Neuronal stem cell (in vitro differentiated cells): ENCODE data around the gene LTB.

ENCODE experiments used
- DNase-seq: peaks from one replicate; pipeline ENCODE4 v3.0.0-alpha.2; 2013; ENCODE audit warnings: low spot score
- H2AFZ ChIP-seq: one replicate; pipeline ENCODE4 v1.6.1; 2013; ENCODE audit warnings: mild to moderate bottlenecking, low read length, inconsistent platforms
- H2AK5ac ChIP-seq: 2 replicates; pipeline ENCODE4 v1.6.1; 2013; ENCODE audit warnings: low read depth, mild to moderate bottlenecking, inconsistent platforms, low read length, moderate library complexity, mixed read lengths
- H2BK120ac ChIP-seq: 2 replicates; pipeline ENCODE4 v1.6.1; 2013; ENCODE audit warnings: low read depth, mild to moderate bottlenecking, inconsistent platforms, low read length, moderate library complexity, mixed read lengths
- H2BK12ac ChIP-seq: one replicate; pipeline ENCODE4 v1.6.1; 2013; ENCODE audit warnings: low read length, inconsistent platforms
- H2BK15ac ChIP-seq: 2 replicates; pipeline ENCODE4 v1.6.1; 2013; ENCODE audit warnings: mild to moderate bottlenecking, low read length, inconsistent platforms, mixed read lengths
- H2BK5ac ChIP-seq: one replicate; pipeline ENCODE4 v1.6.1; 2013; ENCODE audit warnings: inconsistent platforms, mild to moderate bottlenecking, low read length, moderate library complexity
- H3K14ac ChIP-seq: one replicate; pipeline ENCODE4 v1.6.1; 2013; ENCODE audit warnings: low read length, inconsistent platforms
- H3K18ac ChIP-seq: 2 replicates; pipeline ENCODE4 v1.6.1; 2013; ENCODE audit warnings: low read length, inconsistent platforms
- H3K23ac ChIP-seq: 2 replicates; pipeline ENCODE4 v1.6.1; 2013; ENCODE audit warnings: low read depth, mild to moderate bottlenecking, mixed read lengths, low read length, inconsistent platforms; ENCODE audit not compliant: poor library complexity
- H3K27ac ChIP-seq: replicated peaks from 3 replicates; pipeline ENCODE4 v1.5.1; 2013; ENCODE audit warnings: low read length, inconsistent platforms
- H3K27me3 ChIP-seq, 3 experiments: 2 replicates each; pipeline ENCODE4 v1.6.1; 2013; ENCODE audit warnings: low read length in 3 of 3, mild to moderate bottlenecking in 2 of 3, inconsistent platforms in 1 of 3, low read depth in 1 of 3, mixed read lengths in 1 of 3, moderate library complexity in 1 of 3; ENCODE audit not compliant: control insufficient read depth in 3 of 3, insufficient read depth in 3 of 3
- H3K36me3 ChIP-seq, 2 donors: replicated peaks in 1 of 2; 2 replicates each; pipeline ENCODE4 v1.6.1; 2013; ENCODE audit warnings: low read length in 2 of 2; ENCODE audit not compliant: control insufficient read depth in 2 of 2, insufficient read depth in 2 of 2
- H3K4ac ChIP-seq: 2 replicates; pipeline ENCODE4 v1.6.1; 2013; ENCODE audit warnings: inconsistent platforms, mild to moderate bottlenecking, low read length, moderate library complexity
- H3K4me1 ChIP-seq, 2 donors: 1 replicate in 1 of 2; 2 replicates in 1 of 2; pipeline ENCODE4 v1.6.1; 2013; ENCODE audit warnings: low read length in 2 of 2, low read depth in 1 of 2; ENCODE audit not compliant: control insufficient read depth in 2 of 2, insufficient read depth in 1 of 2
- H3K4me2 ChIP-seq: one replicate; pipeline ENCODE4 v1.6.1; 2013; ENCODE audit warnings: mild to moderate bottlenecking, low read length, inconsistent platforms; ENCODE audit not compliant: insufficient read depth, poor library complexity, severe bottlenecking
- H3K4me3 ChIP-seq, 2 donors: 2 replicates each; pipeline ENCODE4 v1.5.1; 2013; ENCODE audit warnings: low read length in 2 of 2, mild to moderate bottlenecking in 2 of 2, inconsistent platforms in 1 of 2, moderate library complexity in 1 of 2
- H3K79me1 ChIP-seq: one replicate; pipeline ENCODE4 v1.6.1; 2013; ENCODE audit warnings: low read depth, mild to moderate bottlenecking, inconsistent platforms, low read length, moderate library complexity
- H3K9ac ChIP-seq: one replicate; pipeline ENCODE4 v1.6.1; 2013; ENCODE audit warnings: mild to moderate bottlenecking, low read depth, low read length, inconsistent platforms; ENCODE audit not compliant: poor library complexity
- H3K9me3 ChIP-seq, 2 donors: replicated peaks in 1 of 2; 2 replicates each; pipeline versions ENCODE3 to v1.6.1; 2013; ENCODE audit warnings: low read length in 2 of 2, mild to moderate bottlenecking in 2 of 2, inconsistent platforms in 1 of 2, low read depth in 1 of 2, mixed read lengths in 1 of 2, moderate library complexity in 1 of 2; ENCODE audit not compliant: control insufficient read depth in 2 of 2, insufficient read depth in 1 of 2
- H4K8ac ChIP-seq: one replicate; pipeline ENCODE4 v1.6.1; 2013; ENCODE audit warnings: low read depth, mild to moderate bottlenecking, inconsistent platforms, low read length, moderate library complexity
- H4K91ac ChIP-seq: one replicate; pipeline ENCODE4 v1.6.1; 2013; ENCODE audit warnings: low read length, low read depth, mild to moderate bottlenecking, inconsistent platforms; ENCODE audit not compliant: poor library complexity
- WGBS, 2 donors: extraction: QIAGEN DNeasy Blood & Tissue Kit; methylation state at CpG; one replicate each; pipeline ENCODE4 v1.1.7; 2013; ENCODE audit warnings: missing lambda C conversion rate in 2 of 2, mixed read lengths in 1 of 2; ENCODE audit not compliant: insufficient read length in 2 of 2, insufficient replicate concordance in 1 of 2; ENCODE audit errors: extremely low coverage in 2 of 2; 5-methylcytosine and 5-hydroxymethylcytosine counted together

Gene LTB

GRCh38 chr6:31541059-31541657, 41.1 kb downstream of the LTB start:
- Histone ChIP-seq H3K36me3 (peaks cover 32 to 50% of the 10 kb centered on the region in 2 donors), H3K4me3 (peak overlapping the region; percentile 87 to 92), H3K79me1 (peaks cover 4% of the 10 kb centered on the region), H2BK120ac (no peak overlapping the region), H3K9ac (peak overlapping the region; percentile 82), H2AK5ac (no peak overlapping the region), H2BK5ac (peak overlapping the region; percentile 95), H2AFZ (peak overlapping the region; percentile 41), H3K23ac (no peak overlapping the region), H4K91ac (peak overlapping the region; percentile 27), H3K4ac (no peak overlapping the region), H3K4me2 (peak overlapping the region; percentile 75), H3K14ac (no peak overlapping the region), H2BK12ac (no peak overlapping the region), H3K27me3 (no peaks in the 10 kb centered on the region), H2BK15ac (no peak overlapping the region), H4K8ac (no peak overlapping the region), H3K27ac (peak overlapping the region; percentile 89), H3K4me1 (peaks cover 13 to 26% of the 10 kb centered on the region in 2 donors), H3K18ac (peak overlapping the region; percentile 92), H3K9me3 (no peaks in the 10 kb centered on the region)
- no CpG with 5 or more reads among the region's 21 CpGs for WGBS, 2 donors
- DNase-seq = peak; percentile 29

GRCh38 chr6:31540640-31541039, 41.6 kb downstream of the LTB start:
- H3K23ac ChIP-seq = no peak overlapping the region
- H2AK5ac ChIP-seq = no peak overlapping the region
- no peak overlapping the region for H3K18ac ChIP-seq
- H2BK12ac ChIP-seq = no peak overlapping the region
- no peak overlapping the region for H2BK5ac ChIP-seq
- no peak overlapping the region for H3K14ac ChIP-seq
- H3K27ac ChIP-seq = no peak overlapping the region
- H3K4me1 ChIP-seq = peaks cover 8 to 23% of the 10 kb centered on the region in 2 donors
- H2BK15ac ChIP-seq = no peak overlapping the region
- H4K8ac ChIP-seq = no peak overlapping the region
- H3K79me1 ChIP-seq = peaks cover 4% of the 10 kb centered on the region
- H3K9ac ChIP-seq = no peak overlapping the region
- no peak overlapping the region for H2BK120ac ChIP-seq
- no peak overlapping the region for H2AFZ ChIP-seq
- peaks cover 37 to 55% of the 10 kb centered on the region in 2 donors for H3K36me3 ChIP-seq
- H3K27me3 ChIP-seq = no peaks in the 10 kb centered on the region
- no peak overlapping the region for H4K91ac ChIP-seq
- no peak for DNase-seq
- peak overlapping the region; percentile 75 for H3K4me2 ChIP-seq
- peak overlapping the region; percentile 87 to 92 for H3K4me3 ChIP-seq
- no peak overlapping the region for H3K4ac ChIP-seq
- WGBS, 2 donors = no CpG with 5 or more reads among the region's 4 CpGs
- no peaks in the 10 kb centered on the region for H3K9me3 ChIP-seq

GRCh38 chr6:31538805-31539400, 43.3 kb downstream of the LTB start:
- no peak overlapping the region for H2BK15ac ChIP-seq
- no peak overlapping the region for H3K27ac ChIP-seq
- H2AFZ ChIP-seq = no peak overlapping the region
- no peak overlapping the region for H2BK120ac ChIP-seq
- no CpG with 5 or more reads among the region's 6 CpGs for WGBS, 2 donors
- no peak overlapping the region for H3K4me3 ChIP-seq
- H3K4me2 ChIP-seq = no peak overlapping the region
- H3K79me1 ChIP-seq = peaks cover 12% of the 10 kb centered on the region
- no peak overlapping the region for H3K4ac ChIP-seq
- H4K91ac ChIP-seq = no peak overlapping the region
- no peak for DNase-seq
- no peak overlapping the region for H3K23ac ChIP-seq
- H2BK5ac ChIP-seq = no peak overlapping the region
- no peak overlapping the region for H3K9ac ChIP-seq
- H4K8ac ChIP-seq = no peak overlapping the region
- H2BK12ac ChIP-seq = no peak overlapping the region
- H3K18ac ChIP-seq = no peak overlapping the region
- H3K4me1 ChIP-seq = peaks cover 8 to 23% of the 10 kb centered on the region in 2 donors
- peaks cover 53 to 72% of the 10 kb centered on the region in 2 donors for H3K36me3 ChIP-seq
- no peaks in the 10 kb centered on the region for H3K27me3 ChIP-seq
- no peak overlapping the region for H2AK5ac ChIP-seq
- H3K14ac ChIP-seq = no peak overlapping the region
- no peaks in the 10 kb centered on the region for H3K9me3 ChIP-seq

GRCh38 chr6:31535538-31536324, 46.5 kb downstream of the LTB start:
- no peak overlapping the region for H4K91ac ChIP-seq
- DNase-seq = no peak
- no peak overlapping the region for H2BK12ac ChIP-seq
- no peak overlapping the region for H3K27ac ChIP-seq
- no peak overlapping the region for H2AFZ ChIP-seq
- peaks cover 77 to 100% of the 10 kb centered on the region in 2 donors for H3K36me3 ChIP-seq
- H3K4me3 ChIP-seq = no peak overlapping the region
- no peak overlapping the region for H3K4me2 ChIP-seq
- H3K9me3 ChIP-seq = no peaks in the 10 kb centered on the region
- no peak overlapping the region for H2BK120ac ChIP-seq
- no peak overlapping the region for H3K18ac ChIP-seq
- WGBS, 2 donors = no CpG with 5 or more reads among the region's 2 CpGs
- no peak overlapping the region for H3K14ac ChIP-seq
- H2BK15ac ChIP-seq = no peak overlapping the region
- no peak overlapping the region for H3K4ac ChIP-seq
- no peaks in the 10 kb centered on the region for H3K27me3 ChIP-seq
- H3K79me1 ChIP-seq = peaks cover 12% of the 10 kb centered on the region
- no peak overlapping the region for H3K9ac ChIP-seq
- no peak overlapping the region for H3K23ac ChIP-seq
- H2BK5ac ChIP-seq = no peak overlapping the region
- H4K8ac ChIP-seq = no peak overlapping the region
- H2AK5ac ChIP-seq = no peak overlapping the region
- H3K4me1 ChIP-seq = peaks cover 8 to 18% of the 10 kb centered on the region in 2 donors
